Tongue (tissue), 1 donor: ENCODE measurements around the gene WDR73. TPM values are rescaled to one million over a fixed set of nuclear protein-coding genes. Genes with fewer than 3 reads are reported as not detected.

ENCODE experiments used
- total RNA-seq: library from RNA; depleted of rRNA; stranded (reverse); fragments of >200 nt; gene quantifications from one replicate; pipeline ENCODE4 v1.2.3, GENCODE V29; 2014

The WDR73 gene
- total RNA-seq, 1 donor from 2014 or later, result 24.0 TPM

Other genes with a start within 250 kb of the WDR73 start
- gene ZSCAN2, start 53.3 kb downstream of the WDR73 start, total RNA-seq, result 19.9 TPM
- gene NMB, start 3.9 kb upstream of the WDR73 start, total RNA-seq, result 3.4 TPM
- gene SEC11A, start 61.9 kb upstream of the WDR73 start, total RNA-seq, result 240 TPM
- gene ZNF592, start 94.3 kb upstream of the WDR73 start, total RNA-seq, result 15.6 TPM
- 64.6 TPM for gene ALPK3, start 163.1 kb upstream of the WDR73 start, total RNA-seq
- not detected for gene SLC28A1, start 230.4 kb upstream of the WDR73 start, total RNA-seq